HepG2 (cell line): ENCODE results near the gene TMEM235. TPM values are rescaled to one million over a fixed set of nuclear protein-coding genes. Genes with fewer than 3 reads are reported as not detected.

Source experiments
- ARID3A ChIP-seq: IDR thresholded peaks from 2 replicates; pipeline ENCODE4 v1.6.1; 2012; ENCODE audit warnings: low read depth, low read length, improper control_type of control experiment
- EED ChIP-seq: sonication (generic); formaldehyde crosslinking; IDR thresholded peaks from 2 replicates; pipeline ENCODE4 v1.5.0; 2020; ENCODE audit warnings: mild to moderate bottlenecking, missing genetic modification reagents
- FOXM1 ChIP-seq: sonication (generic); formaldehyde crosslinking; IDR thresholded peaks from 2 replicates; pipeline ENCODE4 v1.5.0; 2020; ENCODE audit warnings: missing genetic modification reagents
- HNRNPK ChIP-seq: fragments of 200-400 bp; formaldehyde crosslinking; IDR thresholded peaks from 2 replicates; pipeline ENCODE4 v1.6.1; 2018; ENCODE audit warnings: low read length, low read depth, moderate library complexity, mild to moderate bottlenecking; ENCODE audit not compliant: poor library complexity, severe bottlenecking
- KLF13 ChIP-seq: sonication (generic); formaldehyde crosslinking; IDR thresholded peaks from 2 replicates; pipeline ENCODE4 v1.4.0; 2020; ENCODE audit warnings: mild to moderate bottlenecking, missing genetic modification reagents
- LRRFIP1 ChIP-seq: sonication (generic); formaldehyde crosslinking; conservative IDR thresholded peaks from 2 replicates; pipeline ENCODE4 v1.4.0; 2020; ENCODE audit warnings: missing genetic modification reagents
- PBX3 ChIP-seq: sonication (generic); formaldehyde crosslinking; IDR thresholded peaks from 2 replicates; pipeline ENCODE4 v1.8.1; 2023; ENCODE audit warnings: missing genetic modification reagents, inconsistent platforms, borderline replicate concordance
- PRMT3 ChIP-seq: sonication (generic); formaldehyde crosslinking; IDR thresholded peaks from 2 replicates; pipeline ENCODE4 v1.8.1; 2022; ENCODE audit warnings: low read depth, mild to moderate bottlenecking, moderate library complexity, missing genetic modification reagents, borderline replicate concordance
- PTBP1 ChIP-seq: fragments of 200-400 bp; formaldehyde crosslinking; IDR thresholded peaks from 2 replicates; pipeline ENCODE4 v1.6.1; 2018; ENCODE audit warnings: low read length, low read depth; ENCODE audit not compliant: poor library complexity, severe bottlenecking
- RAD21 ChIP-seq: fragments of 450-650 bp; formaldehyde crosslinking; IDR thresholded peaks from 2 replicates; pipeline ENCODE4 v1.5.0; 2020; ENCODE audit warnings: mild to moderate bottlenecking
- RARG ChIP-seq: sonication (generic); formaldehyde crosslinking; IDR thresholded peaks from 2 replicates; pipeline ENCODE4 v1.4.0; 2020; ENCODE audit warnings: low read depth, mild to moderate bottlenecking, missing genetic modification reagents
- SATB2 ChIP-seq: sonication (generic); formaldehyde crosslinking; IDR thresholded peaks from 2 replicates; pipeline ENCODE4 v1.5.0; 2020; ENCODE audit warnings: missing genetic modification reagents
- ZFP41 ChIP-seq: sonication (generic); formaldehyde crosslinking; IDR thresholded peaks from 2 replicates; pipeline ENCODE4 v1.4.0; 2020; ENCODE audit warnings: mild to moderate bottlenecking, missing genetic modification reagents, borderline replicate concordance
- ZNF235 ChIP-seq: sonication (generic); formaldehyde crosslinking; IDR thresholded peaks from 2 replicates; pipeline ENCODE4 v1.8.1; 2023; ENCODE audit warnings: mild to moderate bottlenecking, missing genetic modification reagents, borderline replicate concordance
- ZNF260 ChIP-seq: sonication (generic); formaldehyde crosslinking; IDR thresholded peaks from 2 replicates; pipeline ENCODE4 v1.4.0; 2020; ENCODE audit warnings: missing genetic modification reagents, low read depth, mild to moderate bottlenecking, borderline replicate concordance
- ZNF3 ChIP-seq: IDR thresholded peaks from 2 replicates; pipeline ENCODE4 v1.7.0; 2017; ENCODE audit warnings: inconsistent platforms
- ZNF550 ChIP-seq: sonication (generic); formaldehyde crosslinking; IDR thresholded peaks from 2 replicates; pipeline ENCODE4 v1.4.0; 2020; ENCODE audit warnings: mild to moderate bottlenecking, missing genetic modification reagents, borderline replicate concordance
- polyA plus RNA-seq, 8 experiments: library from polyadenylated mRNA; depleted of rRNA in 3 of 8; stranded (reverse) in 7 of 8; unstranded in 1 of 8; fragments of >200 nt; fragmentation: Illumina TruSeq in 4 of 8; extraction: Trizol in 4 of 8; gene quantifications; 2 replicates each; pipeline versions ENCODE4 v1.2.1 to v1.2.3, GENCODE V29; 2011 to 2016; ENCODE audit warnings: low read depth in 4 of 8, missing spikeins in 1 of 8, mixed read lengths in 1 of 8; ENCODE audit not compliant: insufficient read depth in 1 of 8
- total RNA-seq, 5 experiments: library from RNA; depleted of rRNA; stranded (reverse); fragments of >200 nt; fragmentation: Illumina TruSeq; extraction: Trizol; gene quantifications; 2 replicates each; pipeline ENCODE4 v1.2.3, GENCODE V29; 2016; ENCODE audit warnings: low read depth in 1 of 5
- TF ChIP-seq, protein P1 (sequence below): sonication (generic); formaldehyde crosslinking; IDR thresholded peaks from 2 replicates; pipeline ENCODE4 v1.5.0; 2020; ENCODE audit warnings: missing genetic modification reagents
- TF ChIP-seq, protein P2 (sequence below): sonication (generic); formaldehyde crosslinking; IDR thresholded peaks from 2 replicates; pipeline ENCODE4 v1.4.0; 2020; ENCODE audit warnings: mild to moderate bottlenecking, missing genetic modification reagents

The TMEM235 gene
- total and polyA plus RNA-seq, 2 of the 13 experiments (the other 11 are each of a cell fraction or from before 2014, with no cell fraction given), result not detected

DNA sequence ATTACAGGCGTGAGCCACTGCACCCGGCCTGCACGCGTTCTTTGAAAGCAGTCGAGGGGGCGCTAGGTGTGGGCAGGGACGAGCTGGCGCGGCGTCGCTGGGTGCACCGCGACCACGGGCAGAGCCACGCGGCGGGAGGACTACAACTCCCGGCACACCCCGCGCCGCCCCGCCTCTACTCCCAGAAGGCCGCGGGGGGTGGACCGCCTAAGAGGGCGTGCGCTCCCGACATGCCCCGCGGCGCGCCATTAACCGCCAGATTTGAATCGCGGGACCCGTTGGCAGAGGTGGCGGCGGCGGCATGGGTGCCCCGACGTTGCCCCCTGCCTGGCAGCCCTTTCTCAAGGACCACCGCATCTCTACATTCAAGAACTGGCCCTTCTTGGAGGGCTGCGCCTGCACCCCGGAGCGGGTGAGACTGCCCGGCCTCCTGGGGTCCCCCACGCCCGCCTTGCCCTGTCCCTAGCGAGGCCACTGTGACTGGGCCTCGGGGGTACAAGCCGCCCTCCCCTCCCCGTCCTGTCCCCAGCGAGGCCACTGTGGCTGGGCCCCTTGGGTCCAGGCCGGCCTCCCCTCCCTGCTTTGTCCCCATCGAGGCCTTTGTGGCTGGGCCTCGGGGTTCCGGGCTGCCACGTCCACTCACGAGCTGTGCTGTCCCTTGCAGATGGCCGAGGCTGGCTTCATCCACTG lies 17.3 kb upstream of the TMEM235 start, which contains the start of gene BIRC5 (continued):
- peak; percentile 92 for TF ChIP-seq FOXM1 (CRISPR knock-in tag)
- TF ChIP-seq, protein P1, sequence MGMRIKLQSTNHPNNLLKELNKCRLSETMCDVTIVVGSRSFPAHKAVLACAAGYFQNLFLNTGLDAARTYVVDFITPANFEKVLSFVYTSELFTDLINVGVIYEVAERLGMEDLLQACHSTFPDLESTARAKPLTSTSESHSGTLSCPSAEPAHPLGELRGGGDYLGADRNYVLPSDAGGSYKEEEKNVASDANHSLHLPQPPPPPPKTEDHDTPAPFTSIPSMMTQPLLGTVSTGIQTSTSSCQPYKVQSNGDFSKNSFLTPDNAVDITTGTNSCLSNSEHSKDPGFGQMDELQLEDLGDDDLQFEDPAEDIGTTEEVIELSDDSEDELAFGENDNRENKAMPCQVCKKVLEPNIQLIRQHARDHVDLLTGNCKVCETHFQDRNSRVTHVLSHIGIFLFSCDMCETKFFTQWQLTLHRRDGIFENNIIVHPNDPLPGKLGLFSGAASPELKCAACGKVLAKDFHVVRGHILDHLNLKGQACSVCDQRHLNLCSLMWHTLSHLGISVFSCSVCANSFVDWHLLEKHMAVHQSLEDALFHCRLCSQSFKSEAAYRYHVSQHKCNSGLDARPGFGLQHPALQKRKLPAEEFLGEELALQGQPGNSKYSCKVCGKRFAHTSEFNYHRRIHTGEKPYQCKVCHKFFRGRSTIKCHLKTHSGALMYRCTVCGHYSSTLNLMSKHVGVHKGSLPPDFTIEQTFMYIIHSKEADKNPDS (CRISPR knock-in tag), result no peak
- peak; percentile 83 for TF ChIP-seq PRMT3 (CRISPR knock-in tag)
- TF ChIP-seq LRRFIP1 (CRISPR knock-in tag), result no peak
- no peak for TF ChIP-seq KLF13 (CRISPR knock-in tag)
- no peak for TF ChIP-seq ZNF3 (CRISPR knock-in tag)
- no peak for TF ChIP-seq ARID3A
- TF ChIP-seq, protein P2, sequence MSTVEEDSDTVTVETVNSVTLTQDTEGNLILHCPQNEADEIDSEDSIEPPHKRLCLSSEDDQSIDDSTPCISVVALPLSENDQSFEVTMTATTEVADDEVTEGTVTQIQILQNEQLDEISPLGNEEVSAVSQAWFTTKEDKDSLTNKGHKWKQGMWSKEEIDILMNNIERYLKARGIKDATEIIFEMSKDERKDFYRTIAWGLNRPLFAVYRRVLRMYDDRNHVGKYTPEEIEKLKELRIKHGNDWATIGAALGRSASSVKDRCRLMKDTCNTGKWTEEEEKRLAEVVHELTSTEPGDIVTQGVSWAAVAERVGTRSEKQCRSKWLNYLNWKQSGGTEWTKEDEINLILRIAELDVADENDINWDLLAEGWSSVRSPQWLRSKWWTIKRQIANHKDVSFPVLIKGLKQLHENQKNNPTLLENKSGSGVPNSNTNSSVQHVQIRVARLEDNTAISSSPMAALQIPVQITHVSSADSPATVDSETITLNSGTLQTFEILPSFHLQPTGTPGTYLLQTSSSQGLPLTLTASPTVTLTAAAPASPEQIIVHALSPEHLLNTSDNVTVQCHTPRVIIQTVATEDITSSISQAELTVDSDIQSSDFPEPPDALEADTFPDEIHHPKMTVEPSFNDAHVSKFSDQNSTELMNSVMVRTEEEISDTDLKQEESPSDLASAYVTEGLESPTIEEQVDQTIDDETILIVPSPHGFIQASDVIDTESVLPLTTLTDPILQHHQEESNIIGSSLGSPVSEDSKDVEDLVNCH (CRISPR knock-in tag), result peak; percentile 90; the same call in 1 of the 2 replicates
- no peak for TF ChIP-seq SATB2 (CRISPR knock-in tag)
- TF ChIP-seq EED (CRISPR knock-in tag), result 0 out of 2 replicates have a peak, but pooled peaks have one; percentile 86
- TF ChIP-seq RAD21 (CRISPR knock-in tag), result peak; percentile 50
- no peak for TF ChIP-seq ZNF550 (CRISPR knock-in tag)
- TF ChIP-seq HNRNPK, result peak; percentile 78
- TF ChIP-seq RARG (CRISPR knock-in tag), result no peak
- TF ChIP-seq ZNF235 (CRISPR knock-in tag), result no peak
- no peak for TF ChIP-seq ZNF260 (CRISPR knock-in tag)
- TF ChIP-seq PBX3 (CRISPR knock-in tag), result no peak
- TF ChIP-seq ZFP41 (CRISPR knock-in tag), result no peak
- no peak for TF ChIP-seq PTBP1
